Parathyroid adenoma (tissue), 2 donors: ENCODE results near the gene KCNQ1.

Experiments used
- H2AFZ ChIP-seq: fragments of 300-600 bp; sonication (generic); one replicate; pipeline ENCODE4 v1.7.0; 2017; ENCODE audit warnings: antibody characterized with exemption, mild to moderate bottlenecking
- H3K27ac ChIP-seq: fragments of 300-600 bp; sonication (generic); one replicate; pipeline ENCODE4 v1.7.0; 2017
- H3K27me3 ChIP-seq: fragments of 300-600 bp; sonication (generic); one replicate; pipeline ENCODE4 v1.7.0; 2017; ENCODE audit warnings: low read length; ENCODE audit not compliant: control insufficient read depth, insufficient read depth
- H3K36me3 ChIP-seq: fragments of 300-600 bp; sonication (generic); one replicate; pipeline ENCODE4 v1.7.0; 2017; ENCODE audit warnings: low read length; ENCODE audit not compliant: control insufficient read depth, insufficient read depth
- H3K4me1 ChIP-seq: fragments of 300-600 bp; sonication (generic); one replicate; pipeline ENCODE4 v1.7.0; 2017; ENCODE audit warnings: control low read depth
- H3K4me2 ChIP-seq: fragments of 300-600 bp; sonication (generic); one replicate; pipeline ENCODE4 v1.7.0; 2017; ENCODE audit warnings: low read length
- H3K4me3 ChIP-seq: fragments of 300-600 bp; sonication (generic); one replicate; pipeline ENCODE4 v1.7.0; 2017; ENCODE audit warnings: low read depth, low read length
- H3K79me2 ChIP-seq: fragments of 300-600 bp; sonication (generic); one replicate; pipeline ENCODE4 v1.7.0; 2017; ENCODE audit warnings: control low read depth
- H3K9ac ChIP-seq: fragments of 300-600 bp; sonication (generic); one replicate; pipeline ENCODE4 v1.7.0; 2017; ENCODE audit warnings: mild to moderate bottlenecking
- H3K9me3 ChIP-seq: fragments of 300-600 bp; sonication (generic); one replicate; pipeline ENCODE4 v1.7.0; 2017; ENCODE audit warnings: low read length; ENCODE audit not compliant: control insufficient read depth
- TF ChIP-seq, protein P1 (sequence below): fragments of 300-600 bp; sonication (generic); IDR thresholded peaks from one replicate; pipeline ENCODE4 v1.7.0; 2017; ENCODE audit warnings: antibody characterized with exemption, mild to moderate bottlenecking
- donor health status: primary hyperparathyroidism.

Gene KCNQ1

GRCh38 chr11:2853401-2853800 lies 408.6 kb downstream of the KCNQ1 start:
- Histone ChIP-seq H3K9me3 (no peaks in the 10 kb centered on the region), H3K79me2 (no peaks in the 10 kb centered on the region), H3K4me2 (no peak overlapping the region), H3K9ac (no peak overlapping the region), H3K36me3 (no peaks in the 10 kb centered on the region), H3K27ac (no peak overlapping the region), H3K4me1 (no peaks in the 10 kb centered on the region), H3K27me3 (no peaks in the 10 kb centered on the region), H3K4me3 (no peak overlapping the region), H2AFZ (no peak overlapping the region)
- TF ChIP-seq, protein P1, sequence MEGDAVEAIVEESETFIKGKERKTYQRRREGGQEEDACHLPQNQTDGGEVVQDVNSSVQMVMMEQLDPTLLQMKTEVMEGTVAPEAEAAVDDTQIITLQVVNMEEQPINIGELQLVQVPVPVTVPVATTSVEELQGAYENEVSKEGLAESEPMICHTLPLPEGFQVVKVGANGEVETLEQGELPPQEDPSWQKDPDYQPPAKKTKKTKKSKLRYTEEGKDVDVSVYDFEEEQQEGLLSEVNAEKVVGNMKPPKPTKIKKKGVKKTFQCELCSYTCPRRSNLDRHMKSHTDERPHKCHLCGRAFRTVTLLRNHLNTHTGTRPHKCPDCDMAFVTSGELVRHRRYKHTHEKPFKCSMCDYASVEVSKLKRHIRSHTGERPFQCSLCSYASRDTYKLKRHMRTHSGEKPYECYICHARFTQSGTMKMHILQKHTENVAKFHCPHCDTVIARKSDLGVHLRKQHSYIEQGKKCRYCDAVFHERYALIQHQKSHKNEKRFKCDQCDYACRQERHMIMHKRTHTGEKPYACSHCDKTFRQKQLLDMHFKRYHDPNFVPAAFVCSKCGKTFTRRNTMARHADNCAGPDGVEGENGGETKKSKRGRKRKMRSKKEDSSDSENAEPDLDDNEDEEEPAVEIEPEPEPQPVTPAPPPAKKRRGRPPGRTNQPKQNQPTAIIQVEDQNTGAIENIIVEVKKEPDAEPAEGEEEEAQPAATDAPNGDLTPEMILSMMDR: no peak

DNA sequence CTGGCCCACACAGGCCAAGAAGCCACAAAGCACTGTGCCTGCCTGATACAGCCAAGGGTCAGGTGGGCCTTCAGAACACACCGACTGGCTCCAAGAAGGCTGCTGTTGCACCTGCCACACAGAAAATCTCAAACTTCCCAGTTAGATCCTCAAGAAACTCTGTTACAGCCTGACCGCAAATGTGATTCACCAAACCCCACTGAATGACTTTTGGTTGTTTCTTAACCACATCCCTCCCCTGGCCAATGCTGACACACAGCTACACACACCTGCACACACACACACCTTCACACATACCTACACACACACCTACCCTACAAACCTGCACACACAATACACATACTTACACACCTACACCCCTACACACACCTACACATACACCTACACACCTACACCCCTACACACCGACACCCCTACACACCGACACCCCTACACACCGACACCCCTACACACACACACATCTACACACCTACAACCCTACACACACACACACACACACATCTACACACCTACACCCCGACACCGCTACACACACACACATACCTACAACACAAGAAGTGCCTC lies 409.3 kb downstream of the KCNQ1 start:
- Histone ChIP-seq H3K36me3 (no peaks in the 10 kb centered on the region), H3K4me2 (no peak overlapping the region), H2AFZ (no peak overlapping the region), H3K4me1 (no peaks in the 10 kb centered on the region), H3K9ac (no peak overlapping the region), H3K79me2 (no peaks in the 10 kb centered on the region), H3K27ac (no peak overlapping the region), H3K9me3 (no peaks in the 10 kb centered on the region), H3K27me3 (no peaks in the 10 kb centered on the region), H3K4me3 (no peak overlapping the region)
- TF ChIP-seq, protein P1: no peak

GRCh38 chr11:2855162-2855561 lies 410.4 kb downstream of the KCNQ1 start:
- H2AFZ ChIP-seq: no peak overlapping the region
- no peak overlapping the region for H3K4me3 ChIP-seq
- H3K4me2 ChIP-seq: no peak overlapping the region
- H3K9me3 ChIP-seq: no peaks in the 10 kb centered on the region
- H3K9ac ChIP-seq: no peak overlapping the region
- no peaks in the 10 kb centered on the region for H3K79me2 ChIP-seq
- TF ChIP-seq, protein P1: no peak
- H3K4me1 ChIP-seq: no peaks in the 10 kb centered on the region
- H3K27ac ChIP-seq: no peak overlapping the region
- no peaks in the 10 kb centered on the region for H3K36me3 ChIP-seq
- no peaks in the 10 kb centered on the region for H3K27me3 ChIP-seq

DNA sequence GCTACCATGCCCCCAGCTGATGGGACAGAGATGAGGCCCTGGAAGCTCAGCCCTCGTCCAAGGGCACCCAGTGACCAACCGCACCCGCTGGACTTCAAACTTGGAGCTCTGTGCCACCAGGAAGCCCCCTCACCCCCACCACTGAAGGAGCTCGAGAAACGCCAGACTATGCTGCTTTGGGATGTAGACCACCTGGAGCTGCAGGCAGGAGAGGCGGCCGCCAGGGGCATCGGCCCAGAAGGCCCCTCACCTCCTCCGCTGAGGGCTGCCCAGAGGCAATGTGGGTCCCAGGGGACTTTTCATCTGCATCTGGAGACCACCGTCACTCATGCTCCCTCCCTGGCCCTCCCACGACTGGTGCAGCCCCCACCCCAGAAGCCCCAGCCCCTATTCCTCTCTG lies 412.5 kb downstream of the KCNQ1 start:
- no peak overlapping the region for H3K9ac ChIP-seq

GRCh38 chr11:2857918-2858317 lies 413.1 kb downstream of the KCNQ1 start:
- Histone ChIP-seq H3K4me3 (no peak overlapping the region), H3K9ac (no peak overlapping the region)
- TF ChIP-seq, protein P1: no peak

More for the DNA sequence above, 412.5 kb downstream of the KCNQ1 start:
- TF ChIP-seq, protein P1: no peak
- Histone ChIP-seq H3K36me3 (no peaks in the 10 kb centered on the region), H3K9me3 (no peaks in the 10 kb centered on the region), H3K27ac (no peak overlapping the region), H3K27me3 (no peaks in the 10 kb centered on the region), H3K79me2 (no peaks in the 10 kb centered on the region), H2AFZ (no peak overlapping the region), H3K4me3 (no peak overlapping the region), H3K4me2 (no peak overlapping the region), H3K4me1 (no peaks in the 10 kb centered on the region)

More at GRCh38 chr11:2857918-2858317, 413.1 kb downstream of the KCNQ1 start:
- H2AFZ ChIP-seq: no peak overlapping the region
- H3K79me2 ChIP-seq: no peaks in the 10 kb centered on the region
- no peaks in the 10 kb centered on the region for H3K27me3 ChIP-seq
- H3K4me1 ChIP-seq: no peaks in the 10 kb centered on the region
- no peaks in the 10 kb centered on the region for H3K9me3 ChIP-seq
- H3K27ac ChIP-seq: no peak overlapping the region
- no peak overlapping the region for H3K4me2 ChIP-seq
- no peaks in the 10 kb centered on the region for H3K36me3 ChIP-seq
